ENCODE data around the gene ITGB6. TPM values are rescaled to one million over a fixed set of nuclear protein-coding genes. Genes with fewer than 3 reads are reported as not detected.

Gene ITGB6
- total RNA-seq, 4 donors from 2014 or later: 1.8 to 7.5 (median 6.6) TPM

GRCh38 chr2:160060297-160060696, 139.8 kb downstream of the ITGB6 start:
- intact Hi-C loops (cut with DNase I; ENCODE audit: low total_unique reads): no loop called here
- H3K4me3 ChIP-seq (ENCODE audit: low read depth, poor library complexity, severe bottlenecking): no peak overlapping the region
- DNase-seq (ENCODE audit: low spot score in 2 of 2): no peak
- WGBS, 2 donors: 75 to 85% methylated on average over 2 of the region's 2 CpGs
- no peak for TF ChIP-seq POLR2A (IDR thresholded peaks at IDR 0.05)
- no peak for TF ChIP-seq CTCF (IDR thresholded peaks at IDR 0.05)

- TF ChIP-seq CTCF (IDR thresholded peaks at IDR 0.05) (no peak), POLR2A (IDR thresholded peaks at IDR 0.05) (no peak)
- 75 to 82% methylated on average over 2 of the region's 2 CpGs for WGBS, 2 donors
- intact Hi-C loops (cut with DNase I; ENCODE audit: low total_unique reads): no loop called here
- no peak for DNase-seq (ENCODE audit: low spot score in 2 of 2)
- H3K4me3 ChIP-seq (ENCODE audit: low read depth, poor library complexity, severe bottlenecking): no peak overlapping the region
Measured at GRCh38 chr2:160057356-160057755, 142.7 kb downstream of the ITGB6 start.

GRCh38 chr2:160055726-160056108, 144.4 kb downstream of the ITGB6 start:
- no peak for TF ChIP-seq CTCF (IDR thresholded peaks at IDR 0.05)
- 88 to 90% methylated on average over 7 of the region's 7 CpGs for WGBS, 2 donors
- no peak for DNase-seq (ENCODE audit: low spot score in 2 of 2)
- intact Hi-C loops (cut with DNase I; ENCODE audit: low total_unique reads): no loop called here
- no peak overlapping the region for H3K4me3 ChIP-seq (ENCODE audit: low read depth, poor library complexity, severe bottlenecking)

GRCh38 chr2:160054984-160055725, 144.9 kb downstream of the ITGB6 start:
- intact Hi-C loops (cut with DNase I; ENCODE audit: low total_unique reads): no loop called here
- DNase-seq (ENCODE audit: low spot score in 2 of 2): no peak
- no peak overlapping the region for H3K4me3 ChIP-seq (ENCODE audit: low read depth, poor library complexity, severe bottlenecking)
- TF ChIP-seq POLR2A (IDR thresholded peaks at IDR 0.05): no peak
- TF ChIP-seq CTCF (IDR thresholded peaks at IDR 0.05): no peak
- 55 to 62% methylated on average over 7 of the region's 7 CpGs for WGBS, 2 donors

GRCh38 chr2:160053946-160054345, 146.1 kb downstream of the ITGB6 start:
- WGBS, 2 donors: 95 to 100% methylated on average over 2 of the region's 2 CpGs
- intact Hi-C loops (cut with DNase I; ENCODE audit: low total_unique reads): no loop called here
- no peak overlapping the region for H3K4me3 ChIP-seq (ENCODE audit: low read depth, poor library complexity, severe bottlenecking)
- TF ChIP-seq CTCF (IDR thresholded peaks at IDR 0.05) (no peak), POLR2A (IDR thresholded peaks at IDR 0.05) (no peak)
- DNase-seq (ENCODE audit: low spot score in 2 of 2): no peak

GRCh38 chr2:160052531-160052930, 147.5 kb downstream of the ITGB6 start:
- intact Hi-C loops (cut with DNase I; ENCODE audit: low total_unique reads): no loop called here

More at GRCh38 chr2:160052531-160052930, 147.5 kb downstream of the ITGB6 start:
- TF ChIP-seq POLR2A (IDR thresholded peaks at IDR 0.05) (no peak), CTCF (IDR thresholded peaks at IDR 0.05) (no peak)
- H3K4me3 ChIP-seq (ENCODE audit: low read depth, poor library complexity, severe bottlenecking): no peak overlapping the region
- WGBS, 2 donors: 78 to 83% methylated on average over 2 of the region's 2 CpGs
- no peak for DNase-seq (ENCODE audit: low spot score in 2 of 2)
